Ureter (tissue), 1 donor: ENCODE data around the gene XRCC3. TPM values are rescaled to one million over a fixed set of nuclear protein-coding genes. Genes with fewer than 3 reads are reported as not detected.
"Not testable (repeated sequence)": the region's sequence is repeated elsewhere in the genome, so short reads cannot be mapped to it uniquely, and the experiment has no call there.

Source experiments
- DNase-seq: peaks from one replicate; pipeline ENCODE4 v3.0.0-alpha.2; 2020; ENCODE audit warnings: low spot score
- total RNA-seq: library from RNA; stranded (reverse); gene quantifications from one replicate; pipeline ENCODE4 v1.2.4, GENCODE V29; 2023
- donor health status: DM: yes; HTN: yes; CAD: no.

XRCC3 gene
- total RNA-seq, 1 donor from 2014 or later: 15.7 TPM

DNA sequence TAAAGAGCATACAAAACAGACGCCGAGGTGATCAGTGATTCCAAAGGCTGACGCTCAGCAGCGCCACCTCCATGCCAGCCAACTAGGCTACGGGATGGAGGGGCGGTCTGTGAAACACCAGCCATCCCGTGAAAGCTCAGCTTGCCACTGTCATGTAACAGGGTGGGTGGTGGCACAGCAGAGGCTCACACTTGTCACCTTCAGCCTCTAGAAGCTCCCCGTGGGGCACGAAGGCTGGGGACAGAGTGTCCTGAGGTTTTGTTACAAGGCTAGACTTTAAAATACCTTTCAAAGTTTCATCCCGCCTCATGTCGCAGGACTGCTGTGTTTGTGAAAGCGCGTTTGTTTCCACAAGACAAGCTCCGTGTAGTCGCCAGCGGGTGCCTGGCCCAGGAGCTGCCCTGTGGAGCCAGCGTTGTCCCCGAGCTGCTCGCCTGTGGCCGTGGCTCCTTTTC, 20.7 kb downstream of the XRCC3 start:
- no peak for DNase-seq

DNA sequence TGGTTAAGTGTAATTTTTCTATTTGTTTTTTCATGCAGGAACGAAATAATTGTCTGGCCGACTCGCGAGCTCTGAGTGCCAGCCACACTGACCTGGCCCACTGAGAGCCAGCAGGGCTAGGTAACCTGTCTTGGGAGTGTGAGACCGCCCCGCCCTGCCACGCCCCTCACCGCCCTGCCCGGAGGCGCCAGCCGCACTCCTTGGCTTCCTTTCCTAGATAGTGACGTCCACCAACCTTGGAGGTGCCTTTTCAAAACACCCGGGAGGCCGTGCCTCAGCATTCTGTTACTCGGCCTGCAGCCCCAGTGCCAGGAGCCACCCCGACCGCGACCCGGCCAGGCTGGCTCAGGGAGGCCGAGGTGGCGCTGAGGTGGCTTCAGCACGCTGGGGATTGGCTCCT, 21.7 kb downstream of the XRCC3 start:
- DNase-seq: no peak

DNA sequence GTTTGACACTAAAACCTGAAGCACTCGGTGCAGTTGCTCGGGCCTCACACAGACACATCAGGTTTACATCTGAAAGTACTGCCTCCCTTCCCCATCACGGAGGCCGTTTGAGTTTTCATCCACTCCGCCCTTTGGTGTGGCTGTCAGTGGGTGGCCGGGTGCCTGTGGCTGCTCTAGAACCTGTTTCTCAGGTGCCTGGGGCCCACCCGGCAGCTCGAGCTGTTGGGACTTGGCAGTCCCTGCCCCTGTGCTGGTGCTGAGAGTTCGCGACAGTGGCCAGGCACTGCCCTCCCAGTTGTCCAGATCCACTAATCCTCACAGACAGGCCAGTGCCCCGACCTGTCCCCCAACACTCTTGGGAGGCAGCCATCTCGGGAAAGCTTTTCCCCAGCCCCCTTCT, 22.4 kb downstream of the XRCC3 start:
- no peak for DNase-seq

DNA sequence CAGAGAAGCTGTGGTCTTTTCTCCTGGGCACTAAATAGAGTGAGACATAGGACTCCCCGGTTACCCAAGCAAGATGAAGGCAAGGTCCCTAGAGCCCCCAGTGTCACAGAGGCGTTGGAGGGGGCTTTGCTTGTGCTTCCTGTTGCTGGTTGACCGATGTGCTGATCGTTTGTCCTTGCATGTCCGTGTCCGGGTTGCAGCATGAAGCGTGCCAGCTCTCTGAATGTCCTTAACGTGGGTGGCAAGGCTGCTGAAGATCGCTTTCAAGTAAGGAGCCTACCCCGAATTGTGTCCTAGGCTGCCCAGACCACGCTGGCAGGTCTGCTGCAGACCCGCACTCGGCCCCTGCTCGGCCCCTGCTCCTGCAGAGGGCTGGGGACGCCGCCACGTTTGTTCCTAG, 23.1 kb downstream of the XRCC3 start:
- DNase-seq: no peak

DNA sequence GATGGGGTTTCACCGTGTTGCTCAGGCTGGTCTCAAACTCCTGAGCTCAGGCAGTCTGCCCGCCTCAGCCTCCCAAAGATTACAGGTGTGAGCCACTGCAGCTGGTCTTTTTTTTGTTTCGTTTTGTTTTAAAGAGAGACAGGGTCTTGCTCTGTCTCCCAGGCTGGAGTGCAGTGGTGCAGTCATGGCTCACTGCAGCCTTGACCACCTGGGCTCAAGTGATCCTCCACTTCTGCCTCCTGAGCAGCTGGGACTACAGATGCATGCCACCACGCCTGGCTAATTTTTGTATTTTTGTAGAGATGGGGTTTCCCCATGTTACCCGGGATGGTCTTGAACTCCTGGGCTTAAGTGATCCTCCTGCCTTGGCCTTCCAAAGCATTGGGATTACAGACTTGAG, 23.6 kb downstream of the XRCC3 start:
- not testable (repeated sequence) for DNase-seq

DNA sequence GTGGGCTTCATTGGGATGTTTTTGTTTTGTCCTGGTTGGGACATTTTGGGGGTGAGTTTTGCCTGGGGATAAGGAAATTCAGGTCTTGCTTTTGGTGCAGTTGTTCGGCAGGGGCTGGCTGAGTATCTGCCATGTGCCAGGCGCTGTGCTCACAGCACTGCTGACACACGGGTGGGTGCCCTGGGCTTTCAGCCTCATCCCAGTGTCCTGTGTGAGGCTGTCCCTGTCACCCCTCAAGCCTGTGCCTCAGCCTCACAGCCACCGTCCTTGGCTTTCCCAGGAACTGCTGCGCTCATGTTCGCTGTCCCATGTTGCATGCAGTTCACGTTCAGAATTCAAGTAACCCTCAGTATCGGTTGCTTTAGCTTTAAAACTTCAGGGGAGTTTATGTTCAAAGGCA, 24.9 kb downstream of the XRCC3 start:
- no peak for DNase-seq

DNA sequence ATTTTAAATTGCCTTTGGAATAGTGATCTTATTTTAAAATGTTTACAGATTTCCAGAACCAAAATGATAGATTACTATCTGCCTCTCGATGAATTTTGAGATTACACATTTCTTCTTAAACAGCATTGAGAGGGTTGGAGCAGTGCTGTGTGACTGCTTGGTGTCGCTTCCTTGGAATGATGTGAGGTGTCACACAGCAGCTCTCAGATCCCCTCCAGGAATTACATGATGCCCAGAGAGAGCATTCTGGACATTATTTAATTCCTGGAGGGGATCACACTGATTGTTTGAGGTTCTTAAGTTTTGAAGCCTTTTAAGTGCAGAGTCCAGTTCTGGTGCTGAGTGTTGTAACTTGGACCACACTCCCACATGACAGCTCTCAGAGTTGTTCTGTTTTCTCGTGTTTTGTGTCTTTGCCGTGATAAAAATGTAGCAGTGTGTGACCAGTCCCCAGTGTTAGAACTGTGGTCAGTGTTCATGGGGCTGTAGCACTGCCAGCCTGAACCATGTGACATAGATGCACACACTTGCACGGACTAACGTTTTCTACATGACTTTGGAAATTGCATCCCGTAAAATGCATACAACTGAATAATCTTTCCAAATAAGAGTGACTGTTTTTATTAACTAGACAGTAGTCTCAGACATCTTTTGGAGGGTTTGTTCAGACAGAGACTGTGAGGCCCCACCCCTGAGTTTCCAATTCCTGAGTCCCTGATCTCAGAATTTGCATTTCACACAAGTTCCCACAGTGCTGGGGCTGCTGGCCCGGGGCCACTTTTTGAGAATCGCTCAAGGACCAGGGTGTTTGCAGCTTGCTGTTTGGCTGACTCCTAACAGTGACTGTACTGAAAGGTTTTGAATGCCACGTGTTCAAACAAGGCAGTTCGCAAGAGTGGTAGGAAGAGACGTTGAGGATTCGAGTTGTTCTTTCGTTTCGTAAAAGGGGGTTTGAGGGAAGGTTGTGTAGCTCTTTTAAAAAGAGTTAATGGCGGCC, 26.0 kb downstream of the XRCC3 start:
- DNase-seq: no peak

DNA sequence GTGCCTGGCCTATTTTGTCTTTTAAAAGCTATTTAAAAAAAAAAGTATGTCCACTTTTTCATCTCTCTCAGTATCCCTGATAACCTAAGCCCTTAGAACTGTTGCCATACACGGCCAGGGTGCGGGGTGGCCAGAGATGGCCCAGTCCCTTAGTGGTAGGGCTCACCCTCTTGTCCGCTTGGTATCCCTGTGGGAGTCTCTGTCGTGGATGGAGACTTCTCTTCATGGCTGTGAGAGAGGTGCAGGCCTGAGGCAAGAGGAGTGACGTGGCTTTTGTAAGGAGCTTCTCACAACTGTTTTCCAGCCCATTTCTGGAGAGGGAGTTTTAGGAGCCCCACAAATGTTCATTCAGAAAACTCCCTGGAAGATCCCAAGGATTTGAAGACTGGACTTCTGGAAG, 26.8 kb downstream of the XRCC3 start:
- DNase-seq: no peak

DNA sequence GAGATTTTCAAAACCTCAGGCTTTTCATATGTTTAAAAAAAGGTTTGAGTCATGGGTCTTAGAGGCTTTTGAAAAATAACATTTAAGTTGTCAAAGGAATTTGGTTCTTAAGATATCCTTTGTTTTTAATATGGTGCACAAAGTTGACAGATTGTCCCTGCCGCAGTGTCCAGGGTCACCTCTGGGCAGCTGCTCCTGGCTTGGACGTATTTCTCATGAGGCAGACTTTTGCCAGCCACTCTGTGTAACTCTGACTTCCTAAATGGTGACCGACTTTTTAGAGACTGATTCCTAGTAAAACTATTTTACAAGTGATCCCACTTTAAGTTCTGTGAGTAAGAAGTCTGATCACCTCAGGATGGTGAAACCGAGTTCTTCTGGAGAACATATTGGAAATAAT, 27.5 kb downstream of the XRCC3 start:
- DNase-seq: no peak

DNA sequence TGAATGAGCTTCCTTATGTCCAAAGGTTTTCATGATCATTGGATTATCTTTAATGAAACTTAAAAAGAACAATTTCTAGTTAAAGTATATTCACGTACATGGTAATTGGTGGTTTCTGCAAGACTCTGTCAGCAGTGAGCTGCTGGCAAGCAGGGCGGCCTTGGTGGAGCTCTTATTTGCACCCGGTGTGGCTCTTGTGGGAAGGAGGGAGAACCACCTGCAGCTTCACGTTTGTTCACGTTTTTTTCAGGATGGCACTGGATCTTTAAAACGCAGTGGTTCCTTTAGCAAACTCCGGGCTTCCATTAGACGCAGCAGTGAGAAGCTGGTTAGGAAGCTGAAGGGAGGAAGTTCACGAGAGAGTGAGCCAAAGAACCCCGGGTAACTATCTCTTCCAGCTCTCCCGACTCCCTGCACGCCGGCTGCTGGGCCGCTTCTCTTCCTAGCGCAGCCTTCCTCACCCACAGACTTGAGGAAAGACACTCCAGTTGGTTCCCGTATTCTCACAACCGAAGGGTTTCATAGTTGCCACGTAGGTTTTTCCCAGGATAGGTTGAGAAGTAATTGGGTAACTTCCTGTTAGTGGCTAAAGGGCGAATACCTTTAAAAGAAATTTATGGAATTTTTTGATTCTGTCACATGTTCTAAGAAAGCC, 28.3 kb downstream of the XRCC3 start:
- no peak for DNase-seq

DNA sequence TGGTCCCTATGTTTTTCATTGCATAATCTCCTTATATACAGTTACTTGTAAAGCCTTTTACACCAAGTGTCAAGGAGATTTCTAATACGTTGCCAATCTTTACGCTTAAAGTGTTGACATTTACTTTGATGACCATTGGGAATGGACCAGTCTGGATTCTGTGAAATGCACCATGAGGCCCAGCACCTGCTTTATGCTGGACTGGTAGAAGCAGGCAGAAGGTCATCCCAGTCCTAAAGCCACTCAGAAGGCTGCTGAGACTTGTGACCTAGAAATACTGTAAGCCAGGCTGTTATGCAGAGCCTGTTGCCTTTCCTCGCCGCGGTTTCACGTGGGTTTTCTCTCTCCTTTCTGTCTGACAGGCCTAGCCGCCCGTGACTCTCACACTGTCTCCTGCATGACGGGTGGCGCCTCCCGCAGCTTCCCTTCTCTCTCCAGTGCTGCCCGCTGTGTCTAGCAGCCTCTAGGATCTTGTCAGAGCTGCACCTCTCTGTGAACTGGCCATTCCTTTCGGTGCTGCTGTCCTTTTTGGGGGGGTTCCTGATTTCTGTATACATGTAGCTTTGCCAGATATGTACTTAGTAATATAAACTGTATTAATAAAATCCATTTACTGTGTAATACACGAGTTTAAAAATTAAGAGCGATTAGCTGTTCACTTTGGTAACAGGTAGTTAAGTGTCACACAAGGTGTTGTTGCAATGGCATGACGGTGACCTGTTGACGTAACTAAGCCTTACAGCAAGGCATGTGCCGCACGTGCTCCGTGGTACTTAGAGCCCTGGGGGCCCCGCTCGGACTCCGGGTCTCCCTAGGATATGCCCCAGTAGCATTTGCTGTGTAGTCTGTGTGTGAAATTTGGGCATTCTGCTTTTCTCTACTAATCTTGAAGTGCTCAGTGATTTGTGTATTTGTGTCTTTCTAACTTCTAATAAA, 29.7 kb downstream of the XRCC3 start:
- DNase-seq: no peak

DNA sequence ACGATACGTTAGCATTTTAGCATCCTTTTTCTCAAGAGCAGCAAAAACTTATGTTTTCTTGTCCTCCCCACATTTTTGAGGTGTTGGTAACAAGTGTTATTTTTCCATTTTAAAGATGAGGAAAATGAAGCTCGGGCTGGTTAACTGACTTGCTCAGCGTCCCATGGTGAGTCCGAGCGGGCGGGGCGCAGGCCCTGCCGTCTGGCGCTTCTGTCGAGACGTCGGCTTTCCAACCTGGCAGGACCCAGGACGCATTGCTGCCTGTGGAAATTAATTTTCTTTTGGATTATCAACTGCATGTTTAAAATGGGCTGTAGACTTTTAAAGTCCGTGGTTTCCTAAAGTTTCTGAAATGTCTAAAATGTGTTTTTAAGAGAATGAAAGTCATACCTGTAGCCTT, 30.4 kb downstream of the XRCC3 start:
- DNase-seq: no peak

DNA sequence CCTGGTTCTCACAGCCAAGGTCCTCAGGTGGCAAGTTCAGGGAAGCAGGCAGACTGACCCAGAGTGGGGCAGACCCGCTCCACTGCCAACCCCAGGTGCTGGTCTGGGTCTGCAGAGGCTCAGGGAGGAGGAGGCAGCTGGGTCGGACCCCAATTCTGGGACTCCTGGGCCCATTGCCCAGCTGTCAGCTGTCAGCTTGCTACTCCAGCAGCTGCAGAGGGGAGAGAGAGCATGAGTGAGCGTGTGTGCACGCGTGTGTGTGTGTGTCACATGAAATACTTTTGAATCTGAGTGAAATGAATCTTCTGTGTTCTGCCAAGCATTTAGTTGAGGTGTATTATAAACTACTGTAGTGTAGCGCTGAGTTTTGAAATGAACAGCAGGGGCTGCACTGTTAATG, 30.8 kb downstream of the XRCC3 start:
- no peak for DNase-seq

DNA sequence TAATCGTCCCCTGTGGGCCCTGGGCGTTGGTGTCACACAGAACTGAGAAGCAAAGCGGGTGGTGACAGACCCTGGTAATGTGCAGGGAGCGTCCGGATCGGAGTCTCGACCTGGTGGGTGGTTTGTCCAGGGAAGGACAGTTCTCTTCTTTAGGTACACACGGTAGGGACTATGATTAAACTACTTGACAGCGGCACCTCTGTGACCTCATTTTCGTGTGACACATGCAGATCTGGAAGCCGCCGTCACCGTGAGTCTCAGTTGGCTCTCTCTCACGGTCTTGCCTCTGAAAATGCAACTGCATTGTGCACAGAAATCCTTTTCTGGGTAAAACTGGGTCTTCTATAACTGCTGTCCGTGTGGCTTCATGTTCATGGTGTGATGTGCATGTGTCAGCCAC, 32.1 kb downstream of the XRCC3 start:
- DNase-seq: no peak

DNA sequence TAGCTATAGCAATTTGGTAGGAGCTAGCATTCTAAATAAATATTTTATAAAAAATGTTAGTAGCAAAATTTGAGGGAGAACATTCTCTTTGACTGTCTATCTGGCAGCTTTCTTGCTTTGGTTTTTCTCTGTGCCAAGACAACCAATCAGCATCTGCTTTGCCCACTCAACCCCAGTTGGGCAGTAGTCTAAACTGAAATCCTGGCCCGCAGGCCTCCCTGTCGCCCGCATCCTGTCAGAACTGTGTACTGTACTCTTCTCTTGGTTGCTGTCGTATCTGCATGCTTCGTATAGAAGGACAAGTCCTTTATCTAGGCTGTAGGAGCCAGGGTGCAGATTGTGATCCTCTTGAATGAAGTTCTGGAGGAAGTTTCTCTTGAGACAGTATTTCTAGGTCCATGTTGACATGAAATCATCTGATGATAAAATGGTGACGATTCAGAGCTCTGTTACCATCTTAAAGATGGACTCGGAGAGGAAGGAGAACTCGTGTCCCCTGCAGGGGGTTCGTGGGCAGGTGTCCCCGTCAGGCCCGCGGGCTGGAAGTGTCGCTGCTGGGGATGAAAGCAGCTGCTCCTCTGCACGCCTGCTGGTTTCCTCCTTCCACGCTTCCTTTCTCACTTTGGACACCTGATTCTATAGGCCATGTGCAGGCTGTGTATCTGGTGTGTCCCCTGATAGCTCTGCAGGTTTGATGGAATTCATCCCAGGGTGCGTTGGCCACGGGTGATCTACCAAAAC, 34.6 kb downstream of the XRCC3 start:
- no peak for DNase-seq

DNA sequence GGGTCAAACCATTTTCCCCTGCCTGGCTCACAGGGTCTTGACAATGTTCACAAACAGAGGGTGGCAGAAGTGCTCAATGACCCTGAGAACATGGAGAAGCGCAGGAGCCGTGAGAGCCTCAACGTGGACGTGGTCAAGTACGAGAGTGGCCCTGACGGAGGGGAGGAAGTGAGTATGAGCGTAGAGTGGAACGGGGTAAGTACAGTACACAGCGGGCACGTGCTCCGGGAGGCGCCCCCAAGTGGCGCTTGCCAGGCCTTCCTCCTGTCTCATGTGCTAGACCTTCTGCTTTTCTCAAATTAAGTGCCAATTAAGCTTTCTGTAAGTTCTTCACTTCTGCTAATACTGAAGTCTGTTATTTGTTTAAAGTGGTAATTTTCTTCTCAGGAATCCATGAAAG, 35.9 kb downstream of the XRCC3 start:
- DNase-seq: no peak

DNA sequence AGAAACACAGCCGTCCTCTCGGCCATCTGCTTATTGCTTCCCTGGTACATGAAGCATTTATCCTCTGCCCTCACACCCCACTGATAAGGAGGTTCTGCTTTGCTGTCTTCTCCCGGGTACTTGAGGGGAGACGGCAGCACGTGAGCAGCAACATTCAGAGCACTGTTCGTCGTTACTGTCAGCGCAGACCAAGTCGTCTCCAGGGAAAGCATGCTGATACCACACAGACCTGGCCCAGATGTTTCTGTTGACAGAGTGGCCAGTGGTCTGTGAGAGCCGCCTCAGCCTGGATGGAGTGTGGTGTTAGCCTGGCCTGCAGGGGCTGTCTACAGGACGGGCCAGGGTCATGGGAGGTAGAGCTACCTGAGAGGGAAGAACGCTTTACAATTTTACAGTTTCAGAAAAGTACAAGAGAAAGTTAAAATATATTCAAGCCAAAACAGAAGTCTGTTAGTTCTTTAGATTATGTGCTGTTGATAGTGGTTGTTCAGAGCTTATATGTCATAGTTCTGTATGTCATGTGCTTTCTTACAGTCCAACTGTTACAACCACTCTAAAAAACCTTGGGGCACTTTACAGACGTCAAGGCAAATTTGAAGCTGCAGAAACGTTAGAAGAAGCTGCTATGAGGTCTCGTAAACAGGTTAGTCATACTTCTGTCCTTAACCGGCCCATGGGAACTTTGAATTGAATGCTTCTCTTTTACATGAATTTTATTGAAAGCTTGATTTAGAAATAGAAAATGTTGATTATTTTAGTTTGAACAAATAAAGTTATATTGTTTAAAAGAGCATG, 38.2 kb downstream of the XRCC3 start:
- no peak for DNase-seq

DNA sequence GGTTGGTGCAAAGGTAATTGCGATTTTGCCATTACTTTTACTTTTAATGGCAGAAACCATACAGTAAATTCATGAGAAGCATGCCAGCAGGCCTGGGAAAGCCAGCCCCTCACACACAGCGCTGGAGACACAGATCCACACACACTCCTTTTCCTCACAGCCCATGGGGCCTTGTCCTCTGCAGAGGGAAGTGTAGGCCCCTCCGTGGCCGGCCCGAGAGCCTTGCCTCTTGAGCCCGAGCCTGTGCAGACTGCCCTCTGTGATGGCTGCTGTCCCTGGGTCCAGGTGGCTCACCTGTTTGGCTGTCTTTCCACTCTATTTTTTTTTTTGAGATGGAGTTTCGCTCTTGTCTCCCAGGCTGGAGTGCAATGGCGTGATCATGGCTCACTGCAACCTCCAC, 39.3 kb downstream of the XRCC3 start:
- DNase-seq: no peak

DNA sequence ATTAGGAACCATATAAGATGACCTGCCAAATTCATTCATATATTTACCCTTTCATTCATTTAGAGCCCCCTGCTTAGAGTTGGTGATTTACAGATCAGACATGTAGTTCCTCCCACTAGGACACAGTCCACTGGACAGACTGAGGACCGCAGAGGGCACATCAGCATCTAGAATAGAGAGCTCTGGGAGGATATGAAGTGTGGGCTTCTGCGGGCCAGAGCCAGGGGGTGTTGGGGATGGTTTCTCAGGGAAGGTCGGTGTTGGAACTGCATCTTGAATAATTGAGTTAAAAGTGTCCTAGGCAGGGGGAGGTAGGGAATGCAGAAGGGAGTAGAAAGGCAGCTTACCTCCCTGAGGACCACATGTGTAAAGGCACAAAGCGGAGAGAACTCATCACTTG, 43.3 kb downstream of the XRCC3 start:
- no peak for DNase-seq

DNA sequence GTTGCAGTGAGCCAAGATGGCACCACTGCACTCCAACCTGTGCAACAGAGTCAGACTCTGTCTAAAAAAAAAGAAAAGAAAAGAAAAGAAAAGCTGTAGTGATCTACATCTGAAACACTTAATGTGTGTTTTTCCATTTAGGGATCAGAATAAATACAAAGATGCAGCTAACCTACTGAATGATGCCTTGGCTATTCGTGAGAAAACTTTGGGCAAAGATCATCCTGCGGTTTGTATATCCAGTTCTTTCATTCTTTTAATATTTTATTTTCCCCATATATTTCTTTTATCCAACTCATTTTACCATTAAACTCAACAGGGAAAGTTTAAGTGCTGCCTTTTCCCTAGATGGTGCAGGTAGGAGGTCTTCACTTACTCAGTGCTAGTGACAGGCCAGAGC, 45.9 kb downstream of the XRCC3 start:
- DNase-seq: no peak
